ENCODE data around the gene GPATCH1.

The GPATCH1 gene

GRCh38 chr19:33125929-33126388 lies 45.0 kb downstream of the GPATCH1 start (continued):
- TF ChIP-seq, protein P1, sequence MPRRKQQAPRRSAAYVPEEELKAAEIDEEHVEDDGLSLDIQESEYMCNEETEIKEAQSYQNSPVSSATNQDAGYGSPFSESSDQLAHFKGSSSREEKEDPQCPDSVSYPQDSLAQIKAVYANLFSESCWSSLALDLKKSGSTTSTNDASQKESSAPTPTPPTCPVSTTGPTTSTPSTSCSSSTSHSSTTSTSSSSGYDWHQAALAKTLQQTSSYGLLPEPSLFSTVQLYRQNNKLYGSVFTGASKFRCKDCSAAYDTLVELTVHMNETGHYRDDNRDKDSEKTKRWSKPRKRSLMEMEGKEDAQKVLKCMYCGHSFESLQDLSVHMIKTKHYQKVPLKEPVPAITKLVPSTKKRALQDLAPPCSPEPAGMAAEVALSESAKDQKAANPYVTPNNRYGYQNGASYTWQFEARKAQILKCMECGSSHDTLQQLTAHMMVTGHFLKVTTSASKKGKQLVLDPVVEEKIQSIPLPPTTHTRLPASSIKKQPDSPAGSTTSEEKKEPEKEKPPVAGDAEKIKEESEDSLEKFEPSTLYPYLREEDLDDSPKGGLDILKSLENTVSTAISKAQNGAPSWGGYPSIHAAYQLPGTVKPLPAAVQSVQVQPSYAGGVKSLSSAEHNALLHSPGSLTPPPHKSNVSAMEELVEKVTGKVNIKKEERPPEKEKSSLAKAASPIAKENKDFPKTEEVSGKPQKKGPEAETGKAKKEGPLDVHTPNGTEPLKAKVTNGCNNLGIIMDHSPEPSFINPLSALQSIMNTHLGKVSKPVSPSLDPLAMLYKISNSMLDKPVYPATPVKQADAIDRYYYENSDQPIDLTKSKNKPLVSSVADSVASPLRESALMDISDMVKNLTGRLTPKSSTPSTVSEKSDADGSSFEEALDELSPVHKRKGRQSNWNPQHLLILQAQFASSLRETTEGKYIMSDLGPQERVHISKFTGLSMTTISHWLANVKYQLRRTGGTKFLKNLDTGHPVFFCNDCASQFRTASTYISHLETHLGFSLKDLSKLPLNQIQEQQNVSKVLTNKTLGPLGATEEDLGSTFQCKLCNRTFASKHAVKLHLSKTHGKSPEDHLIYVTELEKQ (tag by site-specific recombination; IDR thresholded peaks at IDR 0.05; ENCODE audit: borderline replicate concordance), result no peak
- TF ChIP-seq ZNF266 (tag by site-specific recombination; IDR thresholded peaks at IDR 0.05; ENCODE audit: low read depth), result no peak
- TF ChIP-seq PRDM1 (tag by site-specific recombination; IDR thresholded peaks at IDR 0.05), result peak; percentile 78
- no peak for TF ChIP-seq OVOL3 (tag by site-specific recombination; IDR thresholded peaks at IDR 0.05)
- TF ChIP-seq ZNF184 (tag by site-specific recombination; IDR thresholded peaks at IDR 0.05), result no peak
- TF ChIP-seq, protein P2, sequence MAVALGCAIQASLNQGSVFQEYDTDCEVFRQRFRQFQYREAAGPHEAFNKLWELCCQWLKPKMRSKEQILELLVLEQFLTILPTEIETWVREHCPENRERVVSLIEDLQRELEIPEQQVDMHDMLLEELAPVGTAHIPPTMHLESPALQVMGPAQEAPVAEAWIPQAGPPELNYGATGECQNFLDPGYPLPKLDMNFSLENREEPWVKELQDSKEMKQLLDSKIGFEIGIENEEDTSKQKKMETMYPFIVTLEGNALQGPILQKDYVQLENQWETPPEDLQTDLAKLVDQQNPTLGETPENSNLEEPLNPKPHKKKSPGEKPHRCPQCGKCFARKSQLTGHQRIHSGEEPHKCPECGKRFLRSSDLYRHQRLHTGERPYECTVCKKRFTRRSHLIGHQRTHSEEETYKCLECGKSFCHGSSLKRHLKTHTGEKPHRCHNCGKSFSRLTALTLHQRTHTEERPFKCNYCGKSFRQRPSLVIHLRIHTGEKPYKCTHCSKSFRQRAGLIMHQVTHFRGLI (tag by site-specific recombination; IDR thresholded peaks at IDR 0.05), result 0 out of 2 replicates have a peak, but pooled peaks have one; percentile 10
- TF ChIP-seq, protein P3, sequence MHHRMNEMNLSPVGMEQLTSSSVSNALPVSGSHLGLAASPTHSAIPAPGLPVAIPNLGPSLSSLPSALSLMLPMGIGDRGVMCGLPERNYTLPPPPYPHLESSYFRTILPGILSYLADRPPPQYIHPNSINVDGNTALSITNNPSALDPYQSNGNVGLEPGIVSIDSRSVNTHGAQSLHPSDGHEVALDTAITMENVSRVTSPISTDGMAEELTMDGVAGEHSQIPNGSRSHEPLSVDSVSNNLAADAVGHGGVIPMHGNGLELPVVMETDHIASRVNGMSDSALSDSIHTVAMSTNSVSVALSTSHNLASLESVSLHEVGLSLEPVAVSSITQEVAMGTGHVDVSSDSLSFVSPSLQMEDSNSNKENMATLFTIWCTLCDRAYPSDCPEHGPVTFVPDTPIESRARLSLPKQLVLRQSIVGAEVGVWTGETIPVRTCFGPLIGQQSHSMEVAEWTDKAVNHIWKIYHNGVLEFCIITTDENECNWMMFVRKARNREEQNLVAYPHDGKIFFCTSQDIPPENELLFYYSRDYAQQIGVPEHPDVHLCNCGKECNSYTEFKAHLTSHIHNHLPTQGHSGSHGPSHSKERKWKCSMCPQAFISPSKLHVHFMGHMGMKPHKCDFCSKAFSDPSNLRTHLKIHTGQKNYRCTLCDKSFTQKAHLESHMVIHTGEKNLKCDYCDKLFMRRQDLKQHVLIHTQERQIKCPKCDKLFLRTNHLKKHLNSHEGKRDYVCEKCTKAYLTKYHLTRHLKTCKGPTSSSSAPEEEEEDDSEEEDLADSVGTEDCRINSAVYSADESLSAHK (tag by site-specific recombination; IDR thresholded peaks at IDR 0.05), result no peak
- TF ChIP-seq, protein P4, sequence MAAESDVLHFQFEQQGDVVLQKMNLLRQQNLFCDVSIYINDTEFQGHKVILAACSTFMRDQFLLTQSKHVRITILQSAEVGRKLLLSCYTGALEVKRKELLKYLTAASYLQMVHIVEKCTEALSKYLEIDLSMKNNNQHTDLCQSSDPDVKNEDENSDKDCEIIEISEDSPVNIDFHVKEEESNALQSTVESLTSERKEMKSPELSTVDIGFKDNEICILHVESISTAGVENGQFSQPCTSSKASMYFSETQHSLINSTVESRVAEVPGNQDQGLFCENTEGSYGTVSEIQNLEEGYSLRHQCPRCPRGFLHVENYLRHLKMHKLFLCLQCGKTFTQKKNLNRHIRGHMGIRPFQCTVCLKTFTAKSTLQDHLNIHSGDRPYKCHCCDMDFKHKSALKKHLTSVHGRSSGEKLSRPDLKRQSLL (tag by site-specific recombination; IDR thresholded peaks at IDR 0.05), result no peak
- TF ChIP-seq ZBTB1 (tag by site-specific recombination; IDR thresholded peaks at IDR 0.05), result no peak
- no peak for TF ChIP-seq MYNN (tag by site-specific recombination; IDR thresholded peaks at IDR 0.05; ENCODE audit: borderline replicate concordance)
- TF ChIP-seq RBAK (tag by site-specific recombination; IDR thresholded peaks at IDR 0.05), result no peak
- TF ChIP-seq, protein P5, sequence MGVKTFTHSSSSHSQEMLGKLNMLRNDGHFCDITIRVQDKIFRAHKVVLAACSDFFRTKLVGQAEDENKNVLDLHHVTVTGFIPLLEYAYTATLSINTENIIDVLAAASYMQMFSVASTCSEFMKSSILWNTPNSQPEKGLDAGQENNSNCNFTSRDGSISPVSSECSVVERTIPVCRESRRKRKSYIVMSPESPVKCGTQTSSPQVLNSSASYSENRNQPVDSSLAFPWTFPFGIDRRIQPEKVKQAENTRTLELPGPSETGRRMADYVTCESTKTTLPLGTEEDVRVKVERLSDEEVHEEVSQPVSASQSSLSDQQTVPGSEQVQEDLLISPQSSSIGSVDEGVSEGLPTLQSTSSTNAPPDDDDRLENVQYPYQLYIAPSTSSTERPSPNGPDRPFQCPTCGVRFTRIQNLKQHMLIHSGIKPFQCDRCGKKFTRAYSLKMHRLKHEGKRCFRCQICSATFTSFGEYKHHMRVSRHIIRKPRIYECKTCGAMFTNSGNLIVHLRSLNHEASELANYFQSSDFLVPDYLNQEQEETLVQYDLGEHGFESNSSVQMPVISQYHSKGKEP (tag by site-specific recombination; IDR thresholded peaks at IDR 0.05), result 0 out of 2 replicates have a peak, but pooled peaks have one; percentile 15
- TF ChIP-seq WT1 (tag by site-specific recombination; IDR thresholded peaks at IDR 0.05), result no peak
- TF ChIP-seq ZNF324 (tag by site-specific recombination; IDR thresholded peaks at IDR 0.05), result no peak
- TF ChIP-seq ZNF394 (tag by site-specific recombination; IDR thresholded peaks at IDR 0.05; ENCODE audit: borderline replicate concordance), result no peak
- no peak for TF ChIP-seq KLF7 (tag by site-specific recombination; IDR thresholded peaks at IDR 0.05; ENCODE audit: borderline replicate concordance)
- no peak for TF ChIP-seq ZNF112 (tag by site-specific recombination; IDR thresholded peaks at IDR 0.05)
- no peak for TF ChIP-seq ZNF530 (tag by site-specific recombination; IDR thresholded peaks at IDR 0.05; ENCODE audit: low read depth)
- no peak for TF ChIP-seq ZNF302 (tag by site-specific recombination; IDR thresholded peaks at IDR 0.05; ENCODE audit: low read depth)
- TF ChIP-seq ZNF211 (tag by site-specific recombination; IDR thresholded peaks at IDR 0.05; ENCODE audit: low read depth), result no peak
- no peak for TF ChIP-seq ZNF843 (tag by site-specific recombination; IDR thresholded peaks at IDR 0.05)
- no peak for TF ChIP-seq FEZF1 (tag by site-specific recombination; IDR thresholded peaks at IDR 0.05)
- no peak for TF ChIP-seq ZNF311 (tag by site-specific recombination; IDR thresholded peaks at IDR 0.05; ENCODE audit: borderline replicate concordance)
- no peak for TF ChIP-seq ZNF830 (tag by site-specific recombination; IDR thresholded peaks at IDR 0.05; ENCODE audit: low read depth)
- no peak for TF ChIP-seq ZNF423 (tag by site-specific recombination; IDR thresholded peaks at IDR 0.05)
- TF ChIP-seq KLF16 (tag by site-specific recombination; IDR thresholded peaks at IDR 0.05), result no peak
